Esophagus muscularis mucosa (tissue), 3 donors: Measurements from ENCODE around the gene RELCH.
"Not testable (repeated sequence)": the region's sequence is repeated elsewhere in the genome, so short reads cannot be mapped to it uniquely, and the experiment has no call there.

ENCODE experiments used
- POLR2A ChIP-seq: fragments of 450-650 bp; IDR thresholded peaks from one replicate; pipeline ENCODE4 v1.6.1; 2017; ENCODE audit warnings: antibody characterized with exemption, moderate library complexity, mild to moderate bottlenecking, low read depth
- POLR2AphosphoS5 ChIP-seq, 2 donors: sonication (generic); formaldehyde crosslinking; IDR thresholded peaks; one replicate each; pipeline ENCODE4 v1.6.1; 2017; ENCODE audit warnings: antibody characterized with exemption in 2 of 2
- TF ChIP-seq, protein P1 (sequence below), 3 experiments: fragments of 200-600 bp in 2 of 3; fragments of 450-650 bp in 1 of 3; sonication (generic) in 2 of 3; IDR thresholded peaks; one replicate each; pipeline ENCODE4 v1.5.1; 2017 to 2019; ENCODE audit warnings: antibody characterized with exemption in 3 of 3, mild to moderate bottlenecking in 2 of 3, moderate library complexity in 1 of 3

DNA sequence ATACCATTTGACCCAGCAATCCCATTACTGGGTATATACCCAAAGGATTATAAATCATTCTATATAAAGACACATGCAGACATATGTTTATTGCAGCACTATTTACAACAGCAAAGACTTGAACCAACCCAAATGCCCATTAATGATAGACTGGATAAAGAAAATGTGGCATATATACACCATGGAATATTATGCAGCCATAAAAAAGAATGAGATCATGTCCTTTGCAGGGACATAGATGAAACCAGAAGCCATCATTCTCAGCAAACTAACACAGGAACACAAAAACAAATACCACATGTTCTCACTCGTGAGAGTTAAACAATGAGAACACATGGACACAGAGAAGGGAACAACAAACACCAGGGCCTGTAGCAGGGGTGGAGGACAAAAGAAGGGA lies 20.5 kb upstream of the RELCH start:
- TF ChIP-seq, protein P1, sequence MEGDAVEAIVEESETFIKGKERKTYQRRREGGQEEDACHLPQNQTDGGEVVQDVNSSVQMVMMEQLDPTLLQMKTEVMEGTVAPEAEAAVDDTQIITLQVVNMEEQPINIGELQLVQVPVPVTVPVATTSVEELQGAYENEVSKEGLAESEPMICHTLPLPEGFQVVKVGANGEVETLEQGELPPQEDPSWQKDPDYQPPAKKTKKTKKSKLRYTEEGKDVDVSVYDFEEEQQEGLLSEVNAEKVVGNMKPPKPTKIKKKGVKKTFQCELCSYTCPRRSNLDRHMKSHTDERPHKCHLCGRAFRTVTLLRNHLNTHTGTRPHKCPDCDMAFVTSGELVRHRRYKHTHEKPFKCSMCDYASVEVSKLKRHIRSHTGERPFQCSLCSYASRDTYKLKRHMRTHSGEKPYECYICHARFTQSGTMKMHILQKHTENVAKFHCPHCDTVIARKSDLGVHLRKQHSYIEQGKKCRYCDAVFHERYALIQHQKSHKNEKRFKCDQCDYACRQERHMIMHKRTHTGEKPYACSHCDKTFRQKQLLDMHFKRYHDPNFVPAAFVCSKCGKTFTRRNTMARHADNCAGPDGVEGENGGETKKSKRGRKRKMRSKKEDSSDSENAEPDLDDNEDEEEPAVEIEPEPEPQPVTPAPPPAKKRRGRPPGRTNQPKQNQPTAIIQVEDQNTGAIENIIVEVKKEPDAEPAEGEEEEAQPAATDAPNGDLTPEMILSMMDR (IDR thresholded peaks at IDR 0.05): not testable (repeated sequence)
- not testable (repeated sequence) for TF ChIP-seq POLR2A; POLR2AphosphoS5 (IDR thresholded peaks at IDR 0.05)
